Liver (tissue), 3 donors: ENCODE data around the gene FSTL1.

Source experiments
- EGR1 ChIP-seq, 2 donors: IDR thresholded peaks; 2 replicates each; pipeline ENCODE4 v1.6.1; 2016 to 2018; ENCODE audit warnings: antibody characterized with exemption in 2 of 2, low read depth in 2 of 2
- GABPA ChIP-seq, 2 donors: IDR thresholded peaks in 1 of 2; conservative IDR thresholded peaks in 1 of 2; 2 replicates each; pipeline ENCODE4 v1.6.1; 2016; ENCODE audit warnings: antibody characterized with exemption in 2 of 2, mild to moderate bottlenecking in 1 of 2, moderate library complexity in 1 of 2
- HNF4A ChIP-seq, 2 donors: conservative IDR thresholded peaks; 2 replicates each; pipeline ENCODE4 v1.6.1; 2016; ENCODE audit warnings: antibody characterized with exemption in 2 of 2, mild to moderate bottlenecking in 2 of 2
- JUND ChIP-seq, 2 donors: IDR thresholded peaks; 2 replicates each; pipeline ENCODE4 v1.6.1; 2016; ENCODE audit warnings: antibody characterized with exemption in 2 of 2
- RAD21 ChIP-seq, 2 donors: IDR thresholded peaks; 2 replicates each; pipeline ENCODE4 v1.6.1; 2016; ENCODE audit warnings: antibody characterized with exemption in 2 of 2, mild to moderate bottlenecking in 2 of 2
- RXRA ChIP-seq, 2 donors: IDR thresholded peaks; 2 replicates each; pipeline ENCODE4 v1.6.1; 2017 to 2018; ENCODE audit warnings: antibody characterized with exemption in 2 of 2, mild to moderate bottlenecking in 1 of 2
- YY1 ChIP-seq: IDR thresholded peaks from 2 replicates; pipeline ENCODE4 v1.6.1; 2016; ENCODE audit warnings: antibody characterized with exemption, mild to moderate bottlenecking
- TF ChIP-seq, protein P1 (sequence below): IDR thresholded peaks from 2 replicates; pipeline ENCODE4 v1.6.1; 2016; ENCODE audit warnings: antibody characterized with exemption, mild to moderate bottlenecking
- TF ChIP-seq, protein P2 (sequence below): fragments of 150-350 bp; IDR thresholded peaks from 2 replicates; pipeline ENCODE4 v1.5.1; 2017; ENCODE audit warnings: improper control_type of control experiment, low read depth, low read length; ENCODE audit not compliant: missing input control
- TF ChIP-seq, protein P3 (sequence below): IDR thresholded peaks from 2 replicates; pipeline ENCODE4 v1.6.1; 2016; ENCODE audit warnings: antibody characterized with exemption
- TF ChIP-seq, protein P4 (sequence below): IDR thresholded peaks from 2 replicates; pipeline ENCODE4 v1.6.1; 2016; ENCODE audit warnings: antibody characterized with exemption
- donor health status: healthy.
- donor health status: healthy.

DNA sequence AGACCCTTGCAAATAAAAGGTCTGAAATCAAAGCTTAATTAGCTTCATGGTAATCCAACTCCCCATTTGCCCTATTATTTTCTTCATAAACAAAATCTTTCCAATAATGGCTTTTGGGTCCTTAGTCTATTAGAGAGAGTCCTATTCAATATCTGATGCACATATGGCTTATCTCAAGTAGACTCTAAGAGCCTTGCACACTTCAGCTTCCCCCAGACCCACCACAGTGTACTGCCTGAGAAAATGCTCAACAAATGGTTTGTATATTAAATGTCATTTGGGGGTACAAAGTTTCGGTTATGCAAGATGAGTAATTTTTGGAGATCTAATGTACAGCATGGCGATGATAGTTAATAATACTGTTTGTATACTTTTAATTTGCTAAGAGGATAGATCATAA, 28.9 kb downstream of the FSTL1 start:
- TF ChIP-seq YY1 (no peak), RXRA (IDR thresholded peaks at IDR 0.05) (no peak), RAD21 (IDR thresholded peaks at IDR 0.05) (no peak), HNF4A (conservative IDR thresholded peaks at IDR 0.05) (no peak), EGR1 (IDR thresholded peaks at IDR 0.05; ENCODE audit: low read depth in 2 of 2) (no peak), GABPA (IDR thresholded peaks at IDR 0.05 in 1 of 2, conservative IDR thresholded peaks at IDR 0.05 in 1 of 2) (no peak), JUND (IDR thresholded peaks at IDR 0.05) (no peak)
- TF ChIP-seq, protein P1, sequence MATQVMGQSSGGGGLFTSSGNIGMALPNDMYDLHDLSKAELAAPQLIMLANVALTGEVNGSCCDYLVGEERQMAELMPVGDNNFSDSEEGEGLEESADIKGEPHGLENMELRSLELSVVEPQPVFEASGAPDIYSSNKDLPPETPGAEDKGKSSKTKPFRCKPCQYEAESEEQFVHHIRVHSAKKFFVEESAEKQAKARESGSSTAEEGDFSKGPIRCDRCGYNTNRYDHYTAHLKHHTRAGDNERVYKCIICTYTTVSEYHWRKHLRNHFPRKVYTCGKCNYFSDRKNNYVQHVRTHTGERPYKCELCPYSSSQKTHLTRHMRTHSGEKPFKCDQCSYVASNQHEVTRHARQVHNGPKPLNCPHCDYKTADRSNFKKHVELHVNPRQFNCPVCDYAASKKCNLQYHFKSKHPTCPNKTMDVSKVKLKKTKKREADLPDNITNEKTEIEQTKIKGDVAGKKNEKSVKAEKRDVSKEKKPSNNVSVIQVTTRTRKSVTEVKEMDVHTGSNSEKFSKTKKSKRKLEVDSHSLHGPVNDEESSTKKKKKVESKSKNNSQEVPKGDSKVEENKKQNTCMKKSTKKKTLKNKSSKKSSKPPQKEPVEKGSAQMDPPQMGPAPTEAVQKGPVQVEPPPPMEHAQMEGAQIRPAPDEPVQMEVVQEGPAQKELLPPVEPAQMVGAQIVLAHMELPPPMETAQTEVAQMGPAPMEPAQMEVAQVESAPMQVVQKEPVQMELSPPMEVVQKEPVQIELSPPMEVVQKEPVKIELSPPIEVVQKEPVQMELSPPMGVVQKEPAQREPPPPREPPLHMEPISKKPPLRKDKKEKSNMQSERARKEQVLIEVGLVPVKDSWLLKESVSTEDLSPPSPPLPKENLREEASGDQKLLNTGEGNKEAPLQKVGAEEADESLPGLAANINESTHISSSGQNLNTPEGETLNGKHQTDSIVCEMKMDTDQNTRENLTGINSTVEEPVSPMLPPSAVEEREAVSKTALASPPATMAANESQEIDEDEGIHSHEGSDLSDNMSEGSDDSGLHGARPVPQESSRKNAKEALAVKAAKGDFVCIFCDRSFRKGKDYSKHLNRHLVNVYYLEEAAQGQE: no peak
- TF ChIP-seq, protein P2, sequence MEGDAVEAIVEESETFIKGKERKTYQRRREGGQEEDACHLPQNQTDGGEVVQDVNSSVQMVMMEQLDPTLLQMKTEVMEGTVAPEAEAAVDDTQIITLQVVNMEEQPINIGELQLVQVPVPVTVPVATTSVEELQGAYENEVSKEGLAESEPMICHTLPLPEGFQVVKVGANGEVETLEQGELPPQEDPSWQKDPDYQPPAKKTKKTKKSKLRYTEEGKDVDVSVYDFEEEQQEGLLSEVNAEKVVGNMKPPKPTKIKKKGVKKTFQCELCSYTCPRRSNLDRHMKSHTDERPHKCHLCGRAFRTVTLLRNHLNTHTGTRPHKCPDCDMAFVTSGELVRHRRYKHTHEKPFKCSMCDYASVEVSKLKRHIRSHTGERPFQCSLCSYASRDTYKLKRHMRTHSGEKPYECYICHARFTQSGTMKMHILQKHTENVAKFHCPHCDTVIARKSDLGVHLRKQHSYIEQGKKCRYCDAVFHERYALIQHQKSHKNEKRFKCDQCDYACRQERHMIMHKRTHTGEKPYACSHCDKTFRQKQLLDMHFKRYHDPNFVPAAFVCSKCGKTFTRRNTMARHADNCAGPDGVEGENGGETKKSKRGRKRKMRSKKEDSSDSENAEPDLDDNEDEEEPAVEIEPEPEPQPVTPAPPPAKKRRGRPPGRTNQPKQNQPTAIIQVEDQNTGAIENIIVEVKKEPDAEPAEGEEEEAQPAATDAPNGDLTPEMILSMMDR: no peak
- TF ChIP-seq, protein P3, sequence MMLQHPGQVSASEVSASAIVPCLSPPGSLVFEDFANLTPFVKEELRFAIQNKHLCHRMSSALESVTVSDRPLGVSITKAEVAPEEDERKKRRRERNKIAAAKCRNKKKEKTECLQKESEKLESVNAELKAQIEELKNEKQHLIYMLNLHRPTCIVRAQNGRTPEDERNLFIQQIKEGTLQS: no peak
- TF ChIP-seq, protein P4, sequence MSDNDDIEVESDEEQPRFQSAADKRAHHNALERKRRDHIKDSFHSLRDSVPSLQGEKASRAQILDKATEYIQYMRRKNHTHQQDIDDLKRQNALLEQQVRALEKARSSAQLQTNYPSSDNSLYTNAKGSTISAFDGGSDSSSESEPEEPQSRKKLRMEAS: no peak
